AG04449 (cell line): Measurements from ENCODE around the gene CD151.

Experiments used
- CTCF ChIA-PET: fragments of 350-600 bp; formaldehyde crosslinking; extraction: SDS; loops from one replicate; lab custom pipeline; 2021; ENCODE audit warnings: antibody characterized with exemption; lab: Yijun Ruan, JAX
- POLR2A ChIA-PET: fragments of 400-600, 350-600 bp; formaldehyde crosslinking; extraction: SDS; loops from one replicate; lab custom pipeline; 2020; ENCODE audit warnings: antibody characterized with exemption, inconsistent platforms; lab: Yijun Ruan, JAX
- DNase-seq: peaks from one replicate; pipeline ENCODE4 v3.0.0-alpha.2; 2010; ENCODE audit warnings: low read depth, low spot score
- H3K4me3 ChIP-seq: 2 replicates; pipeline ENCODE4 v1.5.1; 2011; ENCODE audit warnings: low read depth, mild to moderate bottlenecking, control low read depth, low read length
- TF ChIP-seq, protein P1 (sequence below): IDR thresholded peaks from one replicate; pipeline ENCODE4 v1.5.1; 2011; ENCODE audit warnings: mild to moderate bottlenecking, moderate library complexity, low read length, control low read depth, inconsistent platforms; ENCODE audit not compliant: insufficient read depth; ENCODE audit errors: missing control alignments

The CD151 gene

DNA sequence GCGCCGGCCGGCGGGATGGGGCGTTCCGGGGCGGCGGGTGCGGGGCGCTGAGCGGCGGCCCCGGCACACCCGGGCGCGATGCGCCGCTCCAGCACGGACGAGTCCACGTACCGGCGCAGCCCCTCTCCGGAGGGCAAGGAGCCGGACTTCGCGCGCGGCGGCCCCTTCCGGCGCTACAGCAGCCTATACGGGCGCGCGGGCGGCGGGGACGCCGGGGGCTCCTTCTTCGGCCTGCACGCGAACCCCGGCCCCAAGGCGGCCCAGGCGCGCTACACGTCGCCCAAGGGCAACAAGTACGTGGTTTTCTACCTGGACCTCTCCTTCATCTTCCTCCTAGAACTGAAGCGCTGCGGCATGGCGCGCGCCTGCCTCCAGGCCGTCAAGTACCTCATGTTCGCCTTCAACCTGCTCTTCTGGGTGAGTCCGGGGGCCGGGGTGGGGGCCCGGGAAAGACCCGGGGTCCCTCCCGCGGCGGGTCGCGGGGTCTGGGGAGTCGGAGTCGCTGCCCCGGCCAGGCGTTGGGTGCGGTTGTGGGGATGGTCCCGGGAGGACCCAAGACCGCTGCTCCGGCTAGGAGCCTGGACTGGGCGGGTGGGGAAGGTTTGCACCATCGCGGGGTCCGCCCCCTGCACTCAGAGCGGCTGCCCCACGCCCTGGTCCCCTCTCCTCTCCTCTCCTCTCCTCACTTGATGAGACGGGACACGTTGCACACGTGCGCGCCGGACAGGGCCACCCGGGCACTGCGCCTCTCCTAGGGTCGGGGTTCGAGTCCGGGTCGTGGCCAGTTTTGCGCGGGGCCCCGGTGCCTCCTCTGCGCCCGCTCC is 17.4 kb downstream of the CD151 start:
- TF ChIP-seq, protein P1, sequence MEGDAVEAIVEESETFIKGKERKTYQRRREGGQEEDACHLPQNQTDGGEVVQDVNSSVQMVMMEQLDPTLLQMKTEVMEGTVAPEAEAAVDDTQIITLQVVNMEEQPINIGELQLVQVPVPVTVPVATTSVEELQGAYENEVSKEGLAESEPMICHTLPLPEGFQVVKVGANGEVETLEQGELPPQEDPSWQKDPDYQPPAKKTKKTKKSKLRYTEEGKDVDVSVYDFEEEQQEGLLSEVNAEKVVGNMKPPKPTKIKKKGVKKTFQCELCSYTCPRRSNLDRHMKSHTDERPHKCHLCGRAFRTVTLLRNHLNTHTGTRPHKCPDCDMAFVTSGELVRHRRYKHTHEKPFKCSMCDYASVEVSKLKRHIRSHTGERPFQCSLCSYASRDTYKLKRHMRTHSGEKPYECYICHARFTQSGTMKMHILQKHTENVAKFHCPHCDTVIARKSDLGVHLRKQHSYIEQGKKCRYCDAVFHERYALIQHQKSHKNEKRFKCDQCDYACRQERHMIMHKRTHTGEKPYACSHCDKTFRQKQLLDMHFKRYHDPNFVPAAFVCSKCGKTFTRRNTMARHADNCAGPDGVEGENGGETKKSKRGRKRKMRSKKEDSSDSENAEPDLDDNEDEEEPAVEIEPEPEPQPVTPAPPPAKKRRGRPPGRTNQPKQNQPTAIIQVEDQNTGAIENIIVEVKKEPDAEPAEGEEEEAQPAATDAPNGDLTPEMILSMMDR, result no peak
- peak overlapping the region; percentile 48 for H3K4me3 ChIP-seq
- ChIA-PET POLR2A (interaction anchor here (0.6 kb wide), 1 partner anchor 25 kb away, joined by 3 read pairs; no protein-coding TSS in a partner anchor), CTCF (interaction anchor here (0.7 kb wide), 1 partner anchor 72 kb away, joined by 3 read pairs; no protein-coding TSS in a partner anchor)
- DNase-seq, result no peak

DNA sequence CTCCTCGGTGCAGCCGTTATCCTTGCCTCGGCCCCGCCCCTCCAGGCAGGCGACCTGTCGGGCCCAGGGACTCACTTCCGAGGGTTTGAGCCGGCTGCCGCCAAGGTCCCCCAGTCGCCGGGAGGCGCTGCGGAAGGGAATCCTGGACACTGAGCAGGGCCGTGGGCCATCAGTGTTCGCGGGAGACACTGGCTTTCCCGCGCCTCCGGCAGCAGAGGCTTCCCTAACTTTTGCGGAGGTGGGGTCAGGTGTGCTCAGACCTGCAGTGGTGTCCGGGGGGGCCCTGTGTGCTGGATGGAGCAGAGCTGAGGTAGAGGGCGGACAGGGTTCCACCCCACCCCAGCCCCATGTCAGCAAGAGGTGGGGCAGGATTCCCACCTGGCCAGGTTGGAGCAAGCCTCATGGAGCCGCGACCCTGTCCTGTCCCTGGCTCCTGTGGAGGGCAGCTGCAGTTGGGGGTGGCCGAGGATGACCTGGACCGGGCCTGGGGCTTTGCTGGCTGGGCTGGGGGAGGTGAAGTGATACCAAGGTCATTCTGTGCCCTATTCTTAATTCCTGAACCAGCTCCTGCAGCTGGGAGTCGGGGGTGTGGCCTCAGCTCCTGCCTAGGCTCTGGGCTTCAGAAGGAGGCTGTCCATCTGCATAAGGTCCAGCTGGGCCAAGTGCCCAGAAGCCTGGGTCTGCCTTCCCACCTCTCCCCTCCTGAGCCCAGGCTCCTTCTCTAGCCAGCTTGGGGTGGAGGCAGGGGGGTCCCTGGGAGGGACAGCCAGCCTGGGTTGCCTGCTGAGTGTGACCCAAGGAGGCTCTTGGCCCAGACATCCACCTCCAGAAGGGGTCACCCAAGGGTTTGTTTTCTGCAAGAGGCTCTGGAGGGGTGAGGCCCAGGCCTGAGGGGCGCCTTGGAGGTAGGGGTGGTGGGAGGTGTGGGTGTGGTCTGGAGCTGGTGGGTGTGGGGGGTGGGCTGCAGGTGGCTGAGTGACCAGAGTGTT is 18.3 kb downstream of the CD151 start:
- CTCF ChIA-PET, result no interaction called here
- POLR2A ChIA-PET, result no interaction called here
- peak overlapping the region; percentile 48 for H3K4me3 ChIP-seq
- TF ChIP-seq, protein P1, result no peak
- DNase-seq, result no peak

DNA sequence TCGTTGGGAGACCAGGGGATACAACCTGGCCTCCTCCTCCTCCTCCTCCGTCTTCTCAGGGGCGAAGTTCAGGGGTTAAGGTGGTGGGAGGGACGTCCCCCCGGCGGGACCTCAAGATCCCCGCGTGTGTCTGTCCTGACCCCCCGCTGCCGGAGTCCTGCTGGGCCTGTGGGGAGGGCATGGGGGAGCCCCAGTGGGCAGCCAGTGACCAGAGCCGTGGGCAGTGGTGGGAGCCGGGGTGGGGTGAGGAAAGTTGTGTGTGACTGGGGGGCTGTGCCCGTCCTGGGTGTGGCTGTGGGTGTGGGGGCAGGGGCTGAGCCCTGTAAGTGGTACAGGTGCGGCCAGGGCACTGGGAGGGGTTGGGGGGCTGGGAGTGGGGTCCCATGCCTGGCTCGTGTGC is 20.0 kb downstream of the CD151 start:
- TF ChIP-seq, protein P1, result no peak
- no peak for DNase-seq
- H3K4me3 ChIP-seq, result no peak overlapping the region
- ChIA-PET CTCF (no interaction called here), POLR2A (no interaction called here)

DNA sequence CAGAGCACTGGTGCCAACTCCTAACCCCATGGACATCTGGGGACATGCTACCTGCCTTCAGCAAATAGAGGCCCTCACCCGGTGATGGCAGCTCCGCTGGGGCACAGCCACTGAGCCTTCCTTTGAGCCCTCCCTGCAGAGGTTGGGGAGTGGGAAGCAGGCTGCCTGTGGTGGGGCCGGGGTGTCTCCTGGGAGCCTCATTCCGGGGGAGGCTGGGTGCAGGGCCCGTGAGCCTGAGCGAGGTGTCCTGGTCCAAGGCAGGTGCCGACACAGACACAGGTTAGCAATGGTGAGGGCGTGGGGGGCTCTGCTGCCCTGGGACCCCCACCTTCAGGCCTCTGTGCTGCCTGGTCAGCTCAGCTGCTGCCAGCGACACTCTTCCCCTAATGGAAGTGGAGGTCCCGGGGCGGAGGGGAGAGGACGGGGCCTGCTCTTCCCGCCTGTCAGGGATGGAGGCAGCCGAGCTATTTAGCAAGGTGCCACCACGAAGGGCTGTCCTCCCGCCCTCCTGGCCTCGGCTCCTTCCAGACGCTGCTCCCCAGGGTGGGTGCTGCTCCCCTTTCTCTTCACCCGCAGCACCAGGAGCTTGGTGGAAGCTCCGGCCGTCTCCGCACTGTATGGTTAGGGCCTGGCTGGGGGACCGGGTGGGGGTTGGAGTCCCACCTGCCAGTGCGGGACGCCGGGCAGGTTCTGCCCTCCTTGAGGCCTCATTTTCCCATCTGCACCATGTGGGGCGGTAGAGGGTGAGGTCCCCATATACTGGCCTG is 21.1 kb downstream of the CD151 start:
- no peak for DNase-seq
- POLR2A ChIA-PET, result no interaction called here
- H3K4me3 ChIP-seq, result no peak overlapping the region
- CTCF ChIA-PET, result interaction anchor here (1.9 kb wide), 1 partner anchor 9 kb away, joined by 4 read pairs; no protein-coding TSS in a partner anchor
- TF ChIP-seq, protein P1, result no peak

DNA sequence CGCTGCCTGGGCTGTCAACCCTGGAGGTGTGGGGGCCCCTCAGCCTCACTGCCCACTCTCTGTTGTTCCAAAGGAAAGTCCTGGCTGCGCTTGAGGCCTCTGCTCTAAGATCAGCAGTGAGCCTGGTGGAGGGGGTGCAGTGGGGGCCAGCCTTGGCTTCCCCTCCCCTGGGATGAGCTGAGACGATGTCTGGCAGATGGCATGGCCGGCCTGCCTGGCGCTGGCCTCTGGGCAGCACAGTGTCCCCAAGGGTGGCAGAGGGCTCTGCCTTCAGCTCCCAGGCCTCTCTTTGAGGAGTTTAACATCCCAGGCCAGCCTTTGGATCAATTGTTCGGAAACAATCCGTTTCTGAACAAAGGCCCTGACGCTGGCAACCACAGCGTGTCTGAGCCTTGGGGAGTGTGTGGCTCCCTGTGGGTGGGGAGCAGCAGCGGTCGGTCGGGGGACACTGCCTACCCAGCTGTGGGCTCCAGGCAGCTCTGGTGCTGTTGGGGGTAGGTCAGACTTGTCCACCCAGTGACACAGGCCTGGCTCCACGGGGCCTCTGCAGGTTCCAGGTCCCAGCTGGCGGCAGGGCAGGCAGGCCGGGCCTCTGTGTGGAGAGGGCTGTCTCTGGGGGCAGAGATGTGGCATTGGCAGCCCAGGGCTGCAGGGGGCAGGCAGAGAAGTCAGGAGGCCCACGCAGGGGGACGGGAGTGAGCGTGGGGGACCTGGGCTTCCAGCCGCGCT is 22.0 kb downstream of the CD151 start:
- DNase-seq, result no peak
- H3K4me3 ChIP-seq, result no peak overlapping the region
- POLR2A ChIA-PET, result no interaction called here
- CTCF ChIA-PET, result interaction anchor here (1.9 to 9.3 kb wide), 2 partner anchors 8 to 10 kb away, joined by 4 to 58 read pairs; no protein-coding TSS in a partner anchor
- TF ChIP-seq, protein P1, result no peak
